ENCODE results near the gene ADAMTS20.

GRCh38 chr12:43332977-43333640, 218.9 kb downstream of the ADAMTS20 start:
- TF ChIP-seq FOXK2 (IDR thresholded peaks at IDR 0.05) (no peak), FOXA1 (IDR thresholded peaks at IDR 0.05) (no peak), FOXM1 (IDR thresholded peaks at IDR 0.05; ENCODE audit: borderline replicate concordance) (no peak), ARNT (IDR thresholded peaks at IDR 0.05) (no peak), CTBP1 (IDR thresholded peaks at IDR 0.05; ENCODE audit: borderline replicate concordance) (no peak), SUZ12 (IDR thresholded peaks at IDR 0.05) (no peak), TARDBP (IDR thresholded peaks at IDR 0.05) (no peak), SP1 (IDR thresholded peaks at IDR 0.05) (no peak), ELF4 (IDR thresholded peaks at IDR 0.05) (no peak), L3MBTL2 (conservative IDR thresholded peaks at IDR 0.05) (no peak)
